Kidney epithelial cell (primary cell): ENCODE results near the gene AKR7A2. TPM values are rescaled to one million over a fixed set of nuclear protein-coding genes. Genes with fewer than 3 reads are reported as not detected.
"Not testable (repeated sequence)": the region's sequence is repeated elsewhere in the genome, so short reads cannot be mapped to it uniquely, and the experiment has no call there.

Source experiments
- DNase-seq: peaks from one replicate; pipeline ENCODE4 v3.0.0-alpha.2; 2010; ENCODE audit warnings: low read depth
- H3K27me3 ChIP-seq: 2 replicates; pipeline ENCODE4 v1.6.0; 2011; ENCODE audit warnings: low read length; ENCODE audit not compliant: control insufficient read depth, insufficient read depth
- H3K36me3 ChIP-seq: 2 replicates; pipeline ENCODE4 v1.5.1; 2011; ENCODE audit warnings: low read length; ENCODE audit not compliant: control insufficient read depth, insufficient read depth
- H3K4me3 ChIP-seq: 2 replicates; pipeline ENCODE4 v1.5.1; 2011; ENCODE audit warnings: low read depth, mild to moderate bottlenecking, control low read depth, low read length
- CTCF ChIP-seq: IDR thresholded peaks from 2 replicates; pipeline ENCODE4 v1.5.1; 2011; ENCODE audit warnings: mild to moderate bottlenecking, moderate library complexity, low read length, control low read depth, inconsistent platforms; ENCODE audit not compliant: insufficient read depth, poor library complexity, severe bottlenecking
- total RNA-seq: library from RNA; depleted of rRNA; stranded (reverse); fragments of >200 nt; gene quantifications from 2 replicates; pipeline ENCODE4 v1.2.3, GENCODE V29; 2015

AKR7A2 gene
- total RNA-seq, 1 donor from 2014 or later: 85.6 TPM

GRCh38 chr1:19284881-19285280 lies 27.1 kb downstream of the AKR7A2 start:
- no peak overlapping the region for H3K4me3 ChIP-seq
- H3K36me3 ChIP-seq: no peaks in the 10 kb centered on the region
- DNase-seq: no peak
- peaks cover 4% of the 10 kb centered on the region for H3K27me3 ChIP-seq
- no peak for TF ChIP-seq CTCF

GRCh38 chr1:19283891-19284290 lies 28.1 kb downstream of the AKR7A2 start:
- no peak for TF ChIP-seq CTCF
- Histone ChIP-seq H3K36me3 (no peaks in the 10 kb centered on the region), H3K27me3 (peaks cover 2% of the 10 kb centered on the region), H3K4me3 (no peak overlapping the region)
- DNase-seq: no peak

- no peak for DNase-seq
- H3K36me3 ChIP-seq: no peaks in the 10 kb centered on the region
- H3K27me3 ChIP-seq: peaks cover 13% of the 10 kb centered on the region
- H3K4me3 ChIP-seq: no peak overlapping the region
- TF ChIP-seq CTCF: no peak
These were observed 37.3 kb downstream of the AKR7A2 start for GRCh38 chr1:19274636-19275035.

GRCh38 chr1:19273844-19274531 lies 38.0 kb downstream of the AKR7A2 start:
- not testable (repeated sequence) for H3K36me3 ChIP-seq, DNase-seq, H3K4me3 ChIP-seq
- peaks cover 13% of the 10 kb centered on the region for H3K27me3 ChIP-seq

- H3K4me3 ChIP-seq: no peak overlapping the region
- DNase-seq: no peak
These were observed 38.7 kb downstream of the AKR7A2 start for GRCh38 chr1:19273106-19273843.

More at GRCh38 chr1:19273106-19273843, 38.7 kb downstream of the AKR7A2 start:
- Histone ChIP-seq H3K36me3 (no peaks in the 10 kb centered on the region), H3K27me3 (peaks cover 13% of the 10 kb centered on the region)
- TF ChIP-seq CTCF: no peak
